OCI-LY3 (cell line): Measurements from ENCODE around the gene ST6GALNAC6.

Source experiments
- H2AFZ ChIP-seq: fragments of 200-600, 300-600 bp; shearing (Covaris generic); 2 replicates; pipeline ENCODE4 v1.6.0; 2014; ENCODE audit warnings: antibody characterized with exemption, low read depth, low read length
- H3K27ac ChIP-seq: fragments of 200-600, 300-600 bp; sonication (generic); 2 replicates; pipeline ENCODE4 v1.5.1; 2014; ENCODE audit warnings: mild to moderate bottlenecking, low read length, moderate library complexity, mixed read lengths
- H3K27me3 ChIP-seq: fragments of 200-600, 300-600 bp; sonication (generic); 2 replicates; pipeline ENCODE4 v1.6.1; 2014; ENCODE audit warnings: low read depth, low read length, mixed read lengths
- H3K36me3 ChIP-seq: fragments of 200-600, 300-600 bp; sonication (generic); replicated peaks from 2 replicates; pipeline ENCODE3; 2014; ENCODE audit warnings: low read depth, low read length, mixed read lengths
- H3K4me1 ChIP-seq: fragments of 300-600, 200-600 bp; sonication (generic); 2 replicates; pipeline ENCODE4 v1.6.1; 2014; ENCODE audit warnings: low read length, mixed read lengths
- H3K4me2 ChIP-seq: fragments of 200-600, 300-600 bp; sonication (generic); 2 replicates; pipeline ENCODE4 v1.6.1; 2014; ENCODE audit warnings: low read length, mixed read lengths
- H3K4me3 ChIP-seq: fragments of 300-600, 200-600 bp; sonication (generic); 2 replicates; pipeline ENCODE4 v1.5.1; 2014; ENCODE audit warnings: antibody characterized with exemption, mild to moderate bottlenecking, low read length, moderate library complexity
- H3K79me2 ChIP-seq: fragments of 300-600, 200-600 bp; shearing (Covaris generic); 2 replicates; pipeline ENCODE4 v1.6.1; 2014; ENCODE audit warnings: mild to moderate bottlenecking, low read length, mixed read lengths
- H3K9ac ChIP-seq: fragments of 300-600, 200-600 bp; shearing (Covaris generic); 2 replicates; pipeline ENCODE4 v1.6.0; 2014; ENCODE audit warnings: mild to moderate bottlenecking, low read length, moderate library complexity
- H3K9me3 ChIP-seq: fragments of 200-600, 300-600 bp; shearing (Covaris generic); 2 replicates; pipeline ENCODE4 v1.6.1; 2014; ENCODE audit warnings: low read length, mixed read lengths; ENCODE audit not compliant: insufficient read depth
- H4K20me1 ChIP-seq: fragments of 200-600, 300-600 bp; sonication (generic); 2 replicates; pipeline ENCODE4 v1.6.1; 2016; ENCODE audit warnings: low read length, mixed read lengths; ENCODE audit not compliant: insufficient read depth
- EZH2phosphoT487 ChIP-seq: fragments of 200-600 bp; shearing (Covaris generic); IDR thresholded peaks from 2 replicates; pipeline ENCODE4 v1.6.1; 2018; ENCODE audit warnings: antibody characterized with exemption, mixed run types, low read depth
- TF ChIP-seq, protein P1 (sequence below): fragments of 200-600, 300-600 bp; sonication (generic); IDR thresholded peaks from 2 replicates; pipeline ENCODE4 v1.5.1; 2014; ENCODE audit warnings: antibody characterized with exemption, low read length, low read depth

Gene ST6GALNAC6

DNA sequence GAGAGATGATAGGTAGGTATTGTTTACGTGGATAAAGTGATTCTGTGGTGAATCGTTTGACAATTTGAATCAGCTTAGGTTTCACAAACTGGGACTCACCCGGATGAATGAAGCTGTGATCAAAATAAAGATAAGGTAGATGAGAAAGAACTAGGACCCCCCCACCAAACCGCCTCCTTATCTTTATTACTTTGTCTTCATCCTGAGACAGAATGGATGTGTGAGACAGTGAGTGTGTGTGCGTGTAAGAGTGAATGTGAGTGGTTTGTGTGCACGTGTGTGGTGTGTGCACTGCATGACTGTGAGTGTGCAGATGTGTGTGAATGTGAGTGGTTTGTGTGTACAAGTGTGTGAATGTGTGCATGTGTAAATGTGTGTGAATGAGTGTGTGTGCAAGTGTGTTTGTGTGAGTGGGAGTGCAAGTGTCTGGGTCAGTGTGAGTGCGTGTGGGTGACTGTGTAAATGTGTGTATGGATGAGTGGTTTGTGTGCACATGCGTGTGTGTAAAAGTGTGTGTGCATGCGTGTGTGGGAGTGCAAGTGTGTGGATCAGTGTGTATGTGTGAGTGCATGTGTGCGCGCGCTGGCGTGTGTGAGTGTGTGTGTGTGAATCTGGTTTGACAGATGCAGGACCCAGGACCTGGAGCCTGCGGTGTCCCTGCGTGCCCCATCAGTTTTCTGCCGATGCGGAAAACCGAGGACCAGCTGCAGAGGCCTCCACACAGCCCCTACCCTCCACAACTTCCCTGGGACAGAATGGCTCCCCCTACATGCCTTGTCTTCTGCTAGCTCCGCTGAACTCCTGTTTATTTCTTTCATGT is 33.5 kb downstream of the ST6GALNAC6 start:
- H3K9me3 ChIP-seq = no peaks in the 10 kb centered on the region
- H2AFZ ChIP-seq = no peak overlapping the region
- 0 out of 2 replicates have a peak overlapping the region, but pooled peaks have one; percentile 58 for H3K4me2 ChIP-seq
- peaks cover 6% of the 10 kb centered on the region for H3K4me1 ChIP-seq
- H3K4me3 ChIP-seq = no peak overlapping the region
- H3K36me3 ChIP-seq = no peaks in the 10 kb centered on the region
- no peak overlapping the region for H3K9ac ChIP-seq
- H3K79me2 ChIP-seq = no peaks in the 10 kb centered on the region
- TF ChIP-seq, protein P1, sequence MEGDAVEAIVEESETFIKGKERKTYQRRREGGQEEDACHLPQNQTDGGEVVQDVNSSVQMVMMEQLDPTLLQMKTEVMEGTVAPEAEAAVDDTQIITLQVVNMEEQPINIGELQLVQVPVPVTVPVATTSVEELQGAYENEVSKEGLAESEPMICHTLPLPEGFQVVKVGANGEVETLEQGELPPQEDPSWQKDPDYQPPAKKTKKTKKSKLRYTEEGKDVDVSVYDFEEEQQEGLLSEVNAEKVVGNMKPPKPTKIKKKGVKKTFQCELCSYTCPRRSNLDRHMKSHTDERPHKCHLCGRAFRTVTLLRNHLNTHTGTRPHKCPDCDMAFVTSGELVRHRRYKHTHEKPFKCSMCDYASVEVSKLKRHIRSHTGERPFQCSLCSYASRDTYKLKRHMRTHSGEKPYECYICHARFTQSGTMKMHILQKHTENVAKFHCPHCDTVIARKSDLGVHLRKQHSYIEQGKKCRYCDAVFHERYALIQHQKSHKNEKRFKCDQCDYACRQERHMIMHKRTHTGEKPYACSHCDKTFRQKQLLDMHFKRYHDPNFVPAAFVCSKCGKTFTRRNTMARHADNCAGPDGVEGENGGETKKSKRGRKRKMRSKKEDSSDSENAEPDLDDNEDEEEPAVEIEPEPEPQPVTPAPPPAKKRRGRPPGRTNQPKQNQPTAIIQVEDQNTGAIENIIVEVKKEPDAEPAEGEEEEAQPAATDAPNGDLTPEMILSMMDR = no peak
- TF ChIP-seq EZH2phosphoT487 = no peak
- no peaks in the 10 kb centered on the region for H4K20me1 ChIP-seq
- H3K27ac ChIP-seq = no peak overlapping the region
- H3K27me3 ChIP-seq = no peaks in the 10 kb centered on the region

DNA sequence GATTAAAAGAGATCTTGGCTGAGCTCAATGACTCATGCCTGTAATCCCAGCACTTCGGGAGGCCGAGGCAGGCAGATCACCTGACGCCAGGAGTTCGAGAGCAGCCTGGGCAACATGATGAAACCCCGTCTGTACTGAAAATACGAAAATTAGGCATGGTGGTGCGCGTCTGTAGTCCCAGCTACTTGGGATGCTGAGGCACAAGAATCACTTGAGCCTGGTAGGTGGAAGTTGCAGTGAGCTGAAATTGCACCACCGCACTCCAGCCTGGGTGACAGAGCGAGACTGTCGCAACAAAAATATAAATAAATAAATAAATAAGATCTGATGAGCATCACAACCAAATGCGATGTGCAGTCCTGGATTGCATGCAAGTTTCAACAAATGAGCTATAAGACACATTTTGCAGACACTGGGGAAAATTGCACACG is 36.2 kb downstream of the ST6GALNAC6 start:
- Histone ChIP-seq H3K27me3 (no peaks in the 10 kb centered on the region), H3K79me2 (no peaks in the 10 kb centered on the region), H4K20me1 (no peaks in the 10 kb centered on the region), H3K36me3 (no peaks in the 10 kb centered on the region), H3K9me3 (no peaks in the 10 kb centered on the region), H3K9ac (no peak overlapping the region), H3K4me3 (no peak overlapping the region), H3K4me1 (peaks cover 6% of the 10 kb centered on the region), H3K27ac (no peak overlapping the region), H2AFZ (no peak overlapping the region), H3K4me2 (no peak overlapping the region)
- TF ChIP-seq EZH2phosphoT487 = no peak
- TF ChIP-seq, protein P1 = no peak

DNA sequence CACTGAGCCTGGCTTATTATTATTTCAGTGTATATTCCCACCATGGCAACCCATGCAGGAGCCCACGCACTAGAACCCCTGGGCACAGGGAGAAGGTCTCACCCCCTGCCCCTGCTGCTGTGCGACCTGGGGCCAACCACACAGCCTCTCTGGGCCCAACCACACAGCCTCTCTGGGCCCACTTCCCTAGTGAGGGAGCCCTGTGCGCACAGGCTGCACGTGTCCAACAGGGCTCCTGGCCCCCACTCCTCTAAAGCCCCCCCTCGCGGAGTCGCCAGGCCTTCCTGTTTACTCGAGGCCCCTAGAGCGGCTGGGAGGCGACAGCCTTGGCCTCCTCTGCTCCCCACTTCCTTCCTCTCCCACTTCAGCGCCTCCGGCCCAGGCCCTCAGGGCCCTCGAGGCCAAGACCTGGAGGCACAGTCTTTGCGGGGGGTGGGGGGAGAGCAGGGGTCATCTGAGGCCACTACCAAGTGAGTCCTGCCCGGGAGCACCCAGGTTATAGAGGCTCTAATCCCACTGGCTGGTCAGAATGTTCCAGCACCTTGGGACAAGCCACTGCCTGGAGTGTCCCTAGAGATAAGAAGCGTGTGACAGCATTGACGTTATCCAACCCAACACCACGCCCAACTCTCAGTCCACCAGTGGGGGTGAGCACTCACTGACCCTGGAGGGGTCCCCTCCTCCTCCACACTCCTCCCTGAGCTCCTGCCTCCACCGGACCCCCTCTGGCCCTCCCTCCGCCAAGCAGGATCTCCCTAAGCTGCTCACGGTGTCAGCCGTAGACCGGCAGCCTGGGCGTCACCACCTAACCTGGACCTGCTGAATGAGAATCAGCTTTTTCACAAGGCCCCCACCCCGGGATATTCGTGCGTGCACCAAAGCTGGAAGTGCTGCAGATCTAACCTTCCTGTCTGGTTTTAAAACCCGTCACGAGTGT is 37.1 kb downstream of the ST6GALNAC6 start:
- Histone ChIP-seq H3K4me1 (peaks cover 6% of the 10 kb centered on the region), H3K27ac (no peak overlapping the region), H3K4me3 (no peak overlapping the region), H3K9ac (no peak overlapping the region), H2AFZ (no peak overlapping the region), H4K20me1 (no peaks in the 10 kb centered on the region), H3K36me3 (no peaks in the 10 kb centered on the region), H3K27me3 (no peaks in the 10 kb centered on the region), H3K79me2 (no peaks in the 10 kb centered on the region), H3K4me2 (no peak overlapping the region), H3K9me3 (no peaks in the 10 kb centered on the region)
- TF ChIP-seq, protein P1 = no peak
- TF ChIP-seq EZH2phosphoT487 = no peak

DNA sequence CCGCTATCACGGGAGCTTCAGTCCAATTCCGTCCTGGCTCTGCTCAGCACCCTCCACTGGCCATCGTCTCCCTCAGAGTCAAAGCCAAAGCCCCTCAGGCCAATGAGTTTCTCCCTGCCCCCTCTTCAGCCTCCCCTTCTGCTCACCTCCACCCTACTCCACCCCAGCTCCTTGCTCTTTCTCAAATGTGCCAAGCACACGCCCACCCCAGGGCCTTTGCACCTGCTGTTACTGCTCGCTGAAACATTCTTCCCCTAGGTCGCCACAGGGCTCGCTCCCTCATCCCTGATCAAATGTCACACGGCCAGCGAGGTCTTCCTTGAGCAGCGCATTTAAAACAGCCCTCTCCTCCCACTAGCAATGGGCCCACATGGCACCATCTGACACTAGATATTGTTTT is 38.6 kb downstream of the ST6GALNAC6 start:
- Histone ChIP-seq H2AFZ (no peak overlapping the region), H3K27me3 (no peaks in the 10 kb centered on the region), H3K4me1 (no peaks in the 10 kb centered on the region), H3K9me3 (no peaks in the 10 kb centered on the region), H3K79me2 (no peaks in the 10 kb centered on the region), H3K9ac (no peak overlapping the region), H3K36me3 (no peaks in the 10 kb centered on the region), H3K4me3 (no peak overlapping the region), H3K27ac (no peak overlapping the region), H4K20me1 (no peaks in the 10 kb centered on the region), H3K4me2 (no peak overlapping the region)
- no peak for TF ChIP-seq EZH2phosphoT487
- TF ChIP-seq, protein P1 = no peak
